ENCODE data around the gene TBATA.

Gene TBATA

GRCh38 chr10:70797840-70798239 is 12.7 kb upstream of the TBATA start:
- Histone ChIP-seq H3K27ac (ENCODE audit: extremely low read depth, low read depth, low read length) (no peak overlapping the region), H3K4me3 (ENCODE audit: low read depth, low read length) (no peak overlapping the region), H3K36me3 (ENCODE audit: control insufficient read depth in 2 of 2, insufficient read depth in 1 of 2, low read length in 2 of 2) (no peaks in the 10 kb centered on the region), H3K9me3 (ENCODE audit: control insufficient read depth, insufficient read depth, low read depth, low read length) (no peaks in the 10 kb centered on the region), H3K4me1 (ENCODE audit: control insufficient read depth, insufficient read depth, low read length) (no peaks in the 10 kb centered on the region)
- ChIA-PET POLR2A (no interaction called here), CTCF (interaction anchor here (0.6 to 0.7 kb wide), 3 partner anchors 17 to 178 kb away, joined by 3 to 4 read pairs (median 3); no protein-coding TSS in a partner anchor)
- no peak for TF ChIP-seq SP2 (tag by site-specific recombination; IDR thresholded peaks at IDR 0.05)
- TF ChIP-seq ZNF843 (tag by site-specific recombination; IDR thresholded peaks at IDR 0.05) = no peak
- TF ChIP-seq MEIS1 (CRISPR knock-in tag; IDR thresholded peaks at IDR 0.05; ENCODE audit: borderline replicate concordance) = no peak
- TF ChIP-seq ZFP37 (tag by site-specific recombination; IDR thresholded peaks at IDR 0.05) = no peak
- no peak for TF ChIP-seq ZNF654 (tag by site-specific recombination; IDR thresholded peaks at IDR 0.05; ENCODE audit: low read depth)
- no peak for TF ChIP-seq PRDM10 (tag by site-specific recombination; IDR thresholded peaks at IDR 0.05)
- TF ChIP-seq ZNF19 (tag by site-specific recombination; IDR thresholded peaks at IDR 0.05; ENCODE audit: low read depth) = no peak
- TF ChIP-seq ZNF571 (tag by site-specific recombination; IDR thresholded peaks at IDR 0.05) = no peak
- no peak for TF ChIP-seq GLI2 (tag by site-specific recombination; IDR thresholded peaks at IDR 0.05; ENCODE audit: borderline replicate concordance, low read depth)
- no peak for TF ChIP-seq ZBTB44 (tag by site-specific recombination; IDR thresholded peaks at IDR 0.05)
- no peak for TF ChIP-seq ZNF174 (tag by site-specific recombination; IDR thresholded peaks at IDR 0.05)
- TF ChIP-seq ZNF433 (tag by site-specific recombination; IDR thresholded peaks at IDR 0.05; ENCODE audit: low read depth) = no peak
- TF ChIP-seq PRDM4 (tag by site-specific recombination; IDR thresholded peaks at IDR 0.05) = no peak
- TF ChIP-seq ZNF624 (tag by site-specific recombination; IDR thresholded peaks at IDR 0.05) = no peak
- TF ChIP-seq ELK4 (IDR thresholded peaks at IDR 0.05; ENCODE audit: borderline replicate concordance, low read depth, low read length) = no peak
- no peak for TF ChIP-seq ZNF530 (tag by site-specific recombination; IDR thresholded peaks at IDR 0.05; ENCODE audit: low read depth)
- no peak for TF ChIP-seq ZNF391 (tag by site-specific recombination; IDR thresholded peaks at IDR 0.05; ENCODE audit: borderline replicate concordance, low read depth)
- no peak for TF ChIP-seq ZNF621 (tag by site-specific recombination; IDR thresholded peaks at IDR 0.05)
- TF ChIP-seq ZNF362 (tag by site-specific recombination; IDR thresholded peaks at IDR 0.05) = no peak
